Measurements from ENCODE around the gene IMMP2L.

- no peak for TF ChIP-seq CTCF (IDR thresholded peaks at IDR 0.05 in 4 of 5, conservative IDR thresholded peaks at IDR 0.05 in 1 of 5)
- no peak for TF ChIP-seq POLR2A (IDR thresholded peaks at IDR 0.05)
Measured at GRCh38 chr7:111381590-111381989, 180.7 kb downstream of the IMMP2L start.

Data from gastrocnemius medialis (tissue), 4 donors.